HS-5 (cell line): ENCODE results near the gene STT3B.

Source experiments
- DNase-seq: peaks from one replicate; pipeline ENCODE4 v3.0.0-alpha.2; 2012; ENCODE audit warnings: low read depth

The STT3B gene

DNA sequence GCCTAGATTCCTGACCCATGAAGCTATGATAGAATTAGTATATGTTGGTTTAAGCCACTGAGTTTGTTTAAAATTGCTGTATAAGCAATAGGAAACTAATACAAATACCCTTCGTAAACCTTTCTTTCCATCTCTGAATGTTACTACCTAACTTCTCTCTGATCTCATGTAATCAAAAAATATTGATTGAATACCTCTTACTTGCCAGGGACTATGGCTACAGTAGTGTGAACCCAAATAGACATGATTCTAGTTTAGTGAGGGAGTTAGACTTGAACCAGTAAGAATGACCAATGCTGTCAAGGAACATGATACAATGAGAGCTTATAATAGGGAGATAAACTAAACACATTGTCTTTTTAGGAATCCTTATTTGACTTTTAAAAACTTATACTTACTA lies 19.4 kb downstream of the STT3B start:
- no peak for DNase-seq

DNA sequence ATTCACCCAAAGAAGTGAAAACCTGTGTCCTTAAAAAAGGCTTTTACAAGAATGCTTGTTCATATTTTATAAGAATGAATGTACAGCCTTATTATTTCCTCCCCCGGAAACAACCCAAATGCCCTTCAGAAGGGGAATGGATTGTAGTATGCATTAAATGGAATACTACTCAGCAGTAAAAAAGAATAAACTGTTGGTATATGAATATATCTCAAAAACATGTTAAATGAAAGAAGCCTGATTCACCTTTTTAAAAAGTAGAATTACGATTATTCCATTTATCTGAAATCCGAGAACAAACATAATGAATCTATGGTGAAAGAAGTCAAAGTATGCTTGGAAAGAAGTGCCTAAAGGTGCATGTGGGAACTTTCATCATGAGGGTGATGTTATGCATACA lies 20.5 kb downstream of the STT3B start:
- DNase-seq: no peak

DNA sequence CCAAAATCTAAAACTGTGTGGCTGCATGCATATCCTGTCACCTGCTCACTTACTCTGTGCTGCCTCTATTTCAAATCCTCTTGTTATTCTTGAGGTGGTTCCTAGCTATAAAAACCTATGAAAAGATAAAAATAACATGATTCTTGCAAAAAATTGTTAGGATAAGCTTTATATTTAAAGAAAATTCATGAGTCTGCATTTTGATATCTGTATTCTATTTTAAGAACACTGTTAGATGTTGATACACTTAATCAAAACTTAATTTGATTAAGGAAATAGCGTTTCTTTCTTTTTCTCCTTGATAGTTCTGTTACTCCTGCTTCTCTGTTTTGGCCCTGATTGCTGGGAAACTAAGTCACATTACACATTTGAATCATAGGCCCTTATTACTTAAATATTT lies 22.5 kb downstream of the STT3B start:
- DNase-seq: no peak

DNA sequence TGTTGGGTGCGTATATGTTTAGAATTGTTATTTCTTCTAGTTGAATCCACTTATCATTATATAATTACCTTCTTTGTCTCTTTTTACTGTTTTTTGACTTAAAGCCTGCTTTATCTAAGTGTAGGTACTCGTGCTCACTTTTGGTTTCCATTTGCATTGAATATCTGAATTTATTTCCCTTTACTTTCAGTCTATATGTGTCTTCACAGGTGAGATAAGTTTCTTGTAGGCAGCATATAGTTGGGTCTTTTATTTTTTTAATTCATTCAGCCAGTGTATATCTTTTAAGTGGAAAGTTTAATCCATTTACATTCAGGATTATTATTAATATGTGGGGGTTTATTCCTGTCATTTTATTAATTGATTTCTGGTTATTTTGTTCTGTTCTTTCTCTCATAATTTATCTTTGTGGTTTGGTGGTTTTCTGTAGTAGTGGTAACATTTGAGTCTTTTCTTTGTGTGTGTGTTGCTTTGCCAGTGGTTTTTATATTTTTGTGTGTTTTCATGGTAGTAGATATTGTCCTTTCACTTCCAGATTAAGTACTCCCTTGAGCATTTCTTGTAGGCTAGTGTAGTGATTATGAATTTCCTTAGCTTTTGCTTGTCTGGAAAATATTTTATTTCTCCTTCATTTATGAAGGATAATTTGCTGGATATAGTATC lies 27.3 kb downstream of the STT3B start:
- no peak for DNase-seq

DNA sequence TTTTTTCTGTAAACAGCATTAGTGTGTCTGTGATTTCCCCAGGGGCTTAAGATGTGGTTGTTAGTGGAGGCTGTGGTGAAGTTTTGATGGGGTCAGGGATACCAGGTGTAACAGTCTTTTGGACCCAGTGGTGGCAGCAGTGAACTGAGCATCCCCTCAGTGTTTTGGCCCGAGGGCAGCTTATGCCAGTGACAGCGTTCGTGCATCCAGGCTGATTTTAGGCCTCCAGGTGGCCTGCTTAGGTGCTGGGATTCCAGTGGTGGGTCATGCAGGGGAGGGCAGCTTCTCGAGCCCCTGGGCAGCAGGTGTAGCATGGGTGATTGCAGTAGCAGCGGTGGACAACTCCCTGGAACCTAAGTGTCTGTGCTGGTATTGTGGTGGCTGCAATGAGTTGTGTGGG lies 29.2 kb downstream of the STT3B start:
- DNase-seq: no peak

DNA sequence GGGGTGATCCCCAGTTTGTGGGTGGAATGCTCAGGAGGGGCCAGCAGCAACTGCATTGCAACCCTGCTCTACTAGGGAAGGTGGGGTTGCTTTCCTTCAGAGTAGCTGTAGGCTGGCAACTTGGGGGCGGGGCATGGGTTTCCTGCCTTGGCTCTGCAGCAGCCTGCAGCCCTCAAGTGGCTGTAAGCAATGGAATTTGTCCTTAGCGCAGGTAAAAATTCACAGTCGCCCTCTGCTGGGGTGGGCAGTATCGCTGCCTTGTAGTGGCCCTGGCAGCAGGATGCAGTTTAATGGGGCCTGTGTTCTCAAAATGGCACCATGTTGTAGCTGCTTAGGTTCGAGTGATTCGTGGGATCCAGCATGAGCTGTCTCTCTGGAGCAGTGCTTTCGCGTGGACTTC lies 29.8 kb downstream of the STT3B start:
- DNase-seq: no peak

DNA sequence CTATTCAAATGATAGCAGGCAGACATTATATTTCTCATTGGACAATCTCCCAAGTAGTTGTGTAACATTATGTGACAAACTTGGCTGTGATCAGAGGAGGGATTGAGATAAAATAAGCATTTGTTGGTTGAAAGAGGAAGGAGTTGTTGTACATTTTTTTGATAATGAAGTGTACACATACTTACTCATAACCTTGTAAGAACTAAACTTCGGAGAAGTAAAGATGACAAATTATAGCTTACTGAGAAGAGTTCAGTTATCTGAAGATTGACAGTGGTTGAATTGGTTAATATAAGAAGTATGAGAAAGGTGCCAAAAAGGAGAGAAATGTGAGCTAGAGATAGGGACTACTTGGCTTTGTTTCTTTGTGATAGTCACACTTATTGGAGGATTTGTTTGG lies 32.6 kb downstream of the STT3B start:
- DNase-seq: no peak

DNA sequence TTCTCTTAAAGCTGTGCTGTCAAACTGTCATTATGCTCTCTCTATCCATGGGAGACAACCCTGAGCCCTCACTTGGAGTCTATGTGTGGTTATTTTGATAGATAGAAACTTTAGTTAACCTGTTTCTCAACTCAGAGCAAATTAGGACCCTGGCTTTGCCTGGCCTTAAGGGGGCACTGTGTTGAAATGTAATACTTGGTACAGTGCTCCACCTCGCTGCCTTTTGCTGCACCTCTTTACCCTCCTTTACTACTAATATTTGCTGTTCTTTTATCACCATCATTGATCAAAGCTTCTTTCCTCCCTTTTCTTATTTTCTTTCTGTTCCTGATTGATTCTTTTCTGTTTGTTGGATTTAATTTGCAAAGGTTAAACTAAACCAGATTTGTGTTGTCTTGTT lies 34.3 kb downstream of the STT3B start:
- DNase-seq: no peak

DNA sequence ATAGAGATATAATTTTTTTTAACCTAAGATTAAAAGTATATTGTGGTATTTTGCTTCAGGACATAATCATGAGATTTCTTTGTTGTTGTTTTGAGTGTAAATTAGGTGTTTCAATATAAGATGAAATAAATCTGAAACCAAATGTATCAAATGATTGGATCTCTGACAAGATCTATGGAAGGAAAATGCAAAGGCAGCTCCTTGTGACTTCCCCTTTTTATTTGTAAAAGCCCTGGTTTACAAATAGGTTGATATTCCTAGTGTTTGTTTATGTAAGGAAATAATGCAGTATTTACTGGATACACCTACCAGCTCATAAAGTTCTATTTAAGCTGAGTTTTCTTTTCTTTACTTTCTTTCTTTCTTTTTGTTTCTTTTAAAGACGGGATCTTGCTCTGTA lies 35.9 kb downstream of the STT3B start:
- DNase-seq: no peak

DNA sequence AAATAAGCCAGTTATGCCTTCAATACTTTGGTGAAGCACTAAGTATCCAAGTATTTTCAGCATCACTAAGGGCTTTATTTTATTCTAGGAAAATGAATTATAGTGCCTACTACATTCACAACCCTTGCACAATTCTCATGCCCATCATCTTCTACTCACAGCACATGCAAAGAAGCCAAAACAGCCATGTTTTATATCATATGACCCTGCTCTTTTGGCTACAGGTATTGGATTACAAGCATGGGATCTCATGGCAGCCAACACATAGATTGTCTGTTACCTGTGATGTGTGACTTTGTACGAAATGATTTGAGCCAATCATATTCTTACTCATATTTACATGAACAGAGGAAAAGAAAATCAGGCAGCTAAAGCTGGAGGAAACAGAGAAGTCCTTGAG lies 38.6 kb downstream of the STT3B start:
- DNase-seq: no peak

DNA sequence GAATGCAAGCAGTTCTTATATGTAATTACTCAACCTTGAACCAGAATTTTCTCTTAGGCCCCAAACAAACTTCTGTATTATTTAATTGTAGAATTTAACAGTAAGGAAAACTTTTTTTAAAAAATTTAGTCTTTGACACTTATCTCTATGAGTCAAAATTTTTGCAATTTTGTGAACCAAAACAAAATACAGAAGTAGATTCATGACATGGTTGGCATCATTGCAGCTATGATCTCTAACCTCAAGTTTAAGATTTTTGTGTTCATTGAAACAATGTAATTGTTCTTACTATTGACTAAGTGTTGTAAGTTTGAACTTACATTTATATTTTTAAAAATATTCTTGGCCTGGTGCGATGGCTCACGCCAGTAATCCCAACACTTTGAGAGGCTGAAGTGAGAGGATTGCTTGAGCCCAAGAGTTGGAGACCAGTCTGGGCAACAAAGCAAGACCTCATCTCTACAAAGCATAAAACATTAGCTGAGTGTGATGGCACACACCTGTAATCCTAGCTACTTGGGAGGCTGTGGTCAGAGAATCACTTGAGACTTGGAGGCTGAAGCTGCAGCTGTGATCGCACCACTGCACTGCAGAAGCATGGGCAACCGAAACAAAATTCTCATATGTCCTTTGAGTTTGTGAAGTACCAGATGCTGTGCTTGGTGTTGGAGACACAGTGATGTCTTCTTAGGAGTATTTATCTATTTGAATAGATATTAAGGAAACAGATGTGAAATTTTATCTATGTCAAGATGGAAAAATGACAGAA lies 39.7 kb downstream of the STT3B start:
- no peak for DNase-seq

DNA sequence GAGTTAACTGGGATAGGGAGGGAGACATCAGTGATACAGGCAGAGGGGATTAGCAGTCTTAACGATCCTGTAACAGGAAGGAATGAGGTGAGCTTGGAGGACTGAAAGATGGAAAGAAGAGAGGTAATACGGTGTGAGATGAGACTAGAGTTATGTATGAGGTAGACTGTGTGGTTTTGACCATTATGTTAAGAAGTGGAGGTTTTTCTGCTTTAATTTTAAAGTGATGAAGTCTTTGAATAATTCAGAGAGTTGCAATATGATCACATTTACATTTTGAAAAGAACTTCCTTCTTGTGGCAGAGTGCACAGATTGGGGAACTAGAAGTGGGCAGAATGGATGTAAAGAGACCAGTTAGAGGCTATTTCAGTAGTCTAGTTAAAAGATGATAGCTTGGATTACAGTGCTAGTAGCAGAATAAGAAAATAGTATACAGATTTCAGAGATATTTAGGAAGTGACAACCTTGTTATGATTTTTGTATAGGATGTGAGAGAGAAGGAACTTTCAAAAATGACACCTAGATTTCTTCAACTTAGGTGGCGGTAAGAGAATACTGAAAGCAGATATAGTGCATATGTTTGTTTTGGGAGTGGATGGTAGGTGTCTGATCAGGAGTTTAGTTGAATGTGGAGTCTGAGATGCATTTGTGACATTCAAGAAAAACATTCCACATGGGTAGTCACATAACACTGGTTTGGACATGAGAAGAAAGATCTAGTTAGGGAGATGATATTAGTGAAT lies 40.5 kb downstream of the STT3B start:
- no peak for DNase-seq

DNA sequence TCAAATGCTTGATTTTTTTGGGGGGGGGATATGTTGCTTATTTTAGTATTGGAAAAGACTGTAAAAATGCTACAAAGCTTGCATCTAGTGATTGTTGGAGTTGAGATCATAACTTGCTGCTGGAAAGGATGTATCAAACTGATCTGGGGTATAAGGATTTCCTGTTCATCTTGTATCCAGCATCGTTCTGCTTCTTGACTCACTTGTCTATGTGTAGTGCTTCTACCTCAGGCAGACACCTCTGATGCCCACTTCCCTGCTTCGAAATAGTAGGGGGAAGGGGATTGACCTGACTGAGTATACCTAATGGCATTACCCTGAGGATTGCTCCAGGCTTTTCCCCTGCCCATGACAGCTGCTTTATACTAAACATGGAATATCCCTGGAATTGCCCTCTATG lies 42.7 kb downstream of the STT3B start:
- no peak for DNase-seq

DNA sequence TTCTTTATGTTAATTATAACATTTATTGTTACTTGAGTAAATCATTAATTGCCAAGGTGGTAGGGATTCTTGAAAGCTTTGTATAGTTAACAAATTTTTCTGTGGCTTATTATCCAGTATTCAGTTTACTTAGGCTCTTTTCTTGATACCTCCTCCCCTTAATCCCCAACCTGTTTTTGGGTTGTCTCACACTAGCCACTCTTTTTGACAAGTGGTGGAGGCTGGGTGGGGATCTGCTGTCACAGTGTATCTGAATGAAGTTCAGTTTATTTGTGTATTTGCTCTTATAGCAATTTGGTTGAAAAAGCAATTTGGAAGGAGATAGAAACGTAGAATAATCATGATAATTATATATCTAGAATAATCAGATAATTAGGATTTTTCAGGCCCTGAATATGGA lies 43.8 kb downstream of the STT3B start:
- DNase-seq: no peak

DNA sequence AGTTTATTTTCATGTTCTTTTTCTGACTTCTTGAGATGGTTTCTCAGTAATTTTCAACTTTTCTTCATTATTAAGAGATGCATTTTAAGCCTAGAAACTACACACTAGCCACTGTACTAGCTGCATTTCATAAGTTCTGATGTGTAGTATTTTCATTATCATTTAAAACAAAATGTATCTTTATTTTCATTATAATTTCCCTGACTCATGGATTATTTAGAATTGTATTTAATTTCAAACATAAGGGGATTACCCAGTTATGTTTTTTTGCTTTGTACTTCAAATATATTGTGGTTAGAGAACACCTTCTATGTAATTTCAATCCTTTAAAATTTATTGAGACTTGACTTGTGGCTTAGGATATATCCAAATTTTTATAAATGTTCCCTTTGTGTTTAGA lies 44.5 kb downstream of the STT3B start:
- no peak for DNase-seq

DNA sequence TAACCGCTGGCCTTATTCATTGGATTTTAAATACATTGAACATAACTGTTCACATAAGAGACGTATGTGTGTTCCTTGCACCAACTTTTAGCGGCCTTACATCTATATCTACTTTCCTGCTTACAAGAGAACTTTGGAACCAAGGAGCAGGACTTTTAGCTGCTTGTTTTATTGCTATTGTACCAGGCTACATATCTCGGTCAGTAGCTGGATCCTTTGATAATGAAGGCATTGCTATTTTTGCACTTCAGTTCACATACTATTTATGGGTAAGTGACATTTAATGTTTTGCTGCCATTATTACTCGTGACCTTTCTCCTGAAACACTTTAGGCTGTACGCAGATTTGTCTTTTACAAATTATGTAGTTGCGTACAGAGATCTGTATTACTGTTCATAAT lies 47.1 kb downstream of the STT3B start:
- DNase-seq: no peak

DNA sequence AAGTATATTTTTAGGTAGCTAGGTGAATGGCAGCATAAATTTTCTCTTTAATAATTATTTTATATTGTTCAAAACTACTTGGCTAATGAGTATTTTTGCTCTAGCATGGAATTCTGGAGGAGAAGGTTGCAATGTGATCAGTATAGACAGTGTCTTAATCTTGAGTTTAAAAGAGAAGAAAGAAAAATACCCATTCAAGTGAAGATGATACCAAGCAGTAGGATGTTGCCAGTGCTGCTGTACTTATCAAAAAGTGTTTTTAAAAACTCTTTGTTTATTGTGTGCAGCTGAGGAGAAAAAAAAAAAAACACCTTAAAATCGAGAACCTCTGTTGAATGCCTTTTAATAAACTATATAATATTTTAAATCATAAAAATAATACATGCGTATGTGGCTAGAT lies 47.9 kb downstream of the STT3B start:
- DNase-seq: no peak

DNA sequence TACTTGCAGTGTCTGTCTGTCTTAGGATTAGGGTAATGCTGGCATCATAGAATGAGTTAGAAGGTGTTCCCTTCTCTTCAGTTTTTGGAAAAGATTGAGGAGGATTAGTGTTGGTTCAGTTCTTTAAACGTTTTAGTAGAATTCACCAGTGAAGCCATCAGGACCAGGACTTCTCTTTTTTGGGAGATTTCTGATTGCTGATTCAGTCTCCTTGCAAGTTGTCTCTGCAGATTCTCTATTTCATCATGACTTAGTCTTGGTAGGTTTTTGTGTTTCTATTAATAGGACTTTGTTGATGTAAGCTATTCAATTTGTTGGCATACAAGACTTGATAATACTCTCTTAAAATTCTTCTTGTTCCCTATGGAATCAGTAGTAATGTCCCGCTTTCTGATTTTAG lies 48.9 kb downstream of the STT3B start:
- no peak for DNase-seq

DNA sequence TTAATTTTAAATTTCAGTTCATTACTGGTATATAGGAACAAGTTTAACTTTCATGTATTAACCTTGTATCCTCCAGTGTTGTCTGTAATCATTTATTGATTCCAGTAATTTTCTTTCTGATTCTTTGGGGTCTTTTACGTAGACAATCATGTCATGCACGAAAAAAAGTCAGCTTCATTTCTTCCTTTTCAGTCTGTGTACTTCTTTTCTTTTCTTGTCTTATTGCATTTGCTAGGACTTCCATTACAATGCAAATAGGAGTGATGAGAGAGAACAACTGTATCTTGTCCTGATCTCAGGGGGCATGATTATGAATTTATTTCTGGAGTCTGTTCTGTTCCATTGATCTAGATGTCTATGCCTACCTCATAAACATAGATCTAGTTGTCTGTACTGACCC lies 56.5 kb downstream of the STT3B start:
- DNase-seq: no peak

DNA sequence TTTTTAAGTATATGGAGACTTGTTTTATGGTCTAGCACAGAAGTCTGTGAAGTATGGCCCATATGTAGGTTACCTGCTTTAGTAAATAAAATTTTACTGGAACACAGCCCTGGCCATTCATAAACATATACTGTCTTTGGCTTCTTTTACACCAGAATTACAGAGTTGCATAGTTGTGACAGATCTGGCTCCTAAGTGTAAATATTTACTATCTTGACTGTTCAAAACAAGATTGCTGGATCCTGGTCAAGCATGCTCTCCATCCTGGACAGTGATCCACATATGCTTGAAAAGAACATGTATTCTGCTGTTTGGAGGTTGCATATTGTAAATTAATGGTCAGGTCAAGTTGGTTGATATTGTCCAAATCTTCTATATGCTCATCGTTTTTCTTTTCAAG lies 57.9 kb downstream of the STT3B start:
- DNase-seq: no peak

DNA sequence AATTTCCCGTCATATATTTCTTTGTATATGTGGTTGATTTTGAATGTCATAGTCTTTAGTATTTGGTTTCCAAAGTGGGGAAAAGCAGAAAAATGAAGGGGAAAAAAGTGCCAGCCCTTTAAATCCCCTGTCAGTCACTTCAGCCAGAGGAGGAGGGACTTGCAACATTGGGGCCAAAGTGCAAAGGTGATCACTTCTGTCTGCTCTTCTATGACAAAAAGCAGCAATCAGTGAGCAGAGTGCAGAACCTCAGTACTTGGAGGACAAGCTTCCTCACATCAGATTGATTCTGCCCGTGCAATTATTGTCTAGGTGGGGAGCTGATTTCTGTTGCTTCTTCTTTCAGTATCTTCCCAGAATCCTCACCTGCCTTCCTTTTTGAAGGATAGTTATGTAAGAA lies 60.0 kb downstream of the STT3B start:
- DNase-seq: no peak

DNA sequence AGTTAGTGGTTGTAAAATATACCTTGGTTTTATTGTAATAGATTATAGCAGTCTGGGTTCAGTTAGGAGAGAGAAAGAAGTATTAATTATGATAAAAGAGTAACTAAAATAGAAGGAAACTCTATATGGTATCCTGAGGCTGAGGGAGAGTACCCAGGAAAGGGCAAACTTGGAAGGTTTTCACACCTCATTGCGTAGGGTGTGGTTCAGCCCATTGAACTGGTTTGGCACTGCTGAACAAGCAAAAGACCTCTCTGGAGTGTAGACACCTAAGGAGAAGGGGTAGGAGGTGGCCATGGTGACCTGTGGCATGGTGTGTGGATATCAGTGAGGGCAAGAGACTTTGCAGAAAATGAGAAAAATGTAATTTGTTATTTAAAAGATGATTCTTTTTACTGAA lies 63.5 kb downstream of the STT3B start:
- DNase-seq: no peak

DNA sequence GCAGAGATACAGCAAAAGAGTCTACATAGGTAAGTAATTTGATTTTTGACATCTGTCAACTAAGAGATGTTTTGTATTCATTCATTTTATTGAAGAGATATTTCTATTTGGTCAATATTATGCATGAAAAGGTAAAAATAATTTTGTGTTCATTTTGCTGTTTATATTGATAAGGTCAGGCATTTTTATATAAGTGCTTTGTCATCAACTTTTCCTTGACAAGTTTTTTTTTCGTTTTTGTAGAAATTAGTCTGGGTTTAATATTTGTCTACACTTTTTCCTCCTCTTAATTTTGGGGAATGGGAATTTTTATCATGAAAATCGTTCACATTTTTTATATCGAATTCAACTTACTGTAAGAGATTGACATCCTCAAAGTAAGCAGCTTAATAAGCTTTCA lies 67.7 kb downstream of the STT3B start:
- no peak for DNase-seq
